Central memory CD4-positive, alpha-beta T cell (primary cell): ENCODE data around the gene C6orf47.

Experiments used
- DNase-seq: peaks from one replicate; pipeline ENCODE4 v3.0.0; 2022

Gene C6orf47

DNA sequence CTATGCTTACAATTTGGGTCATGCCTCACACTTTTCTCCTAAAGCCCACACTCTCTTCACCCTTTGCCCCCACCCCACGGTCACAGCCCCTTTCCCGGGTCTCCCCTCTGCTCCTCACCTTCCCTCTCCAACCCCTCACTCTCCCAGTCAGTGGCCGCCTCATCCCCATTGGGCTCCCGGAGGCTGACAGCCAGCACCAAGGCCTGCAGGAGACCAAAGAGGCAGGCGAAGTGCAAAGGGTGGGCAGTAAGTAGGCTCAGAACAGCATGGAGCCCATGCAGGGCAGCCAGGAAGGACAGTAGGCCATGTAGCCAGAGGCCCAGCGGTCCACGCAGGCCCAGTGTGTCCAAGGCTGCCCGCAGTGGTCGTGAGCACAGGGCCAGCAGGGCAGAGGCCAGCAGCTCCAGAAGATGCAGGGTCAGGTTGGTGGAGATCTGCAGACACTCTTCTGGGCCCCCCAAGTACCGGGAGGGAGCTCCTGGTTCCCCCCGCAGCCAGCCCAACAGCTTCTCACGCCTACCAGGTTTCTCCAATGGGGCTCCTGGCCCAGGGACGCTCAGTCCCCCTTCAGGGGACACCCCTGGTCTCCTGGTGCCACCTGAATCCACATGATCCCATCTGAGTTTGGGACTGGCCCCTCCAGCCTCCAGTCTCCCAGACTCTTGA is 1.5 kb downstream of the C6orf47 start:
- no peak for DNase-seq

DNA sequence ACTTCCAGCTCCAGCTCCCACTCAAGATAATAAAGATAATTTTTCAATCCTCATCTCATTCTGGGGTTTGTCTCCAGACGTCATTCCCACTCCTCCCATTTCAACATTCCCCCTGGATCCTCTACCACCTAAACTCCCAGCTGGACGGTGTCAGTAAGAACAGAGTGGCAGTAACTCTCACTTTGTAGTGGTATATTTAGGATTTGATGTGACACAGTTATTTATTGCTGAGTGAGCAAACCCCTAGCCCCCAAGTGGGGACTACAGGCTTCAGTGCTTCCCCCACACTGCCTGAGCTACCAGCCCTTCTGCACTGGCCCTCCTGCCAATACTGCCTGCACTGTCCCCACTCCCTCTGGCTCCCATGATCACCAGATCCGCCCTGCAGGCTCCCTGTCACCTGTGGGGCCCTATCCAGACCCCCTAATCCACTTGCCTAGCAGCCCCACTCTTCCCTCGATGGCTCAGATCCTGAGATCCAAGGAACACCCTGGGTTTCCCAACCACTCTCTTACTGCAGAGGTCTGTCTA is 2.4 kb downstream of the C6orf47 start:
- DNase-seq = no peak

DNA sequence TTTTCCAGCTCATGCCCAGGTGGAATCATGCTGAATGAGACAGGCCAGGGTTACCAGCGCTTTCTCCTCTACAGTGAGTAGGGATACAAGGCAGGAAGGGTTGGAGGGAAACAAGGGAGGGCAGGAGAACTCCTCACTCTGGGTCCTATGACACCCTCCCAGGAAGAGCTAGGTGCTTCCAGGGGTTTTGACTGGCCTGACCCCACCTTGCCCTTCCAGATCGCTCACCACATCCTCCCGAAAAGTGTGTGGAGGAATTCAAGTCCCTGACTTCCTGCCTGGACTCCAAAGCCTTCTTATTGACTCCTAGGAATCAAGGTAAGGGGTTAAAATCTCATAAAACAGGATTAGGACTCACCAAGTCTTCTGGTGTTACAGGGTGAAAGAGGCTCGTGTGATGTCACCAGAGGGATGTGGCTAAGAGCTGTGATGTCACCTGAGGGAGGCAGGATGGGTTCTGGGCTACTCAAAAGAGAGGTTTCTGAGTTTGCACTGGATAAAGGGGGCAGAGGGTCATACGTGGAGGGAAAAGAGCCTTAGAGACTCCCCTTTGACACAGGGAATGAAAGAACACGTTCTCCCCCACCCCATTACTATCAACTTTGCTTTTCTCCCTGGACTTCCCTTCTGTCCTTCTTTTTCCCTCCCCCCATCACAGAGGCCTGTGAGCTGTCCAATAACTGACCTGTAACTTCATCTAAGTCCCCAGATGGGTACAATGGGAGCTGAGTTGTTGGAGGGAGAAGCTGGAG is 3.0 kb downstream of the C6orf47 start:
- DNase-seq = peak; percentile 20

DNA sequence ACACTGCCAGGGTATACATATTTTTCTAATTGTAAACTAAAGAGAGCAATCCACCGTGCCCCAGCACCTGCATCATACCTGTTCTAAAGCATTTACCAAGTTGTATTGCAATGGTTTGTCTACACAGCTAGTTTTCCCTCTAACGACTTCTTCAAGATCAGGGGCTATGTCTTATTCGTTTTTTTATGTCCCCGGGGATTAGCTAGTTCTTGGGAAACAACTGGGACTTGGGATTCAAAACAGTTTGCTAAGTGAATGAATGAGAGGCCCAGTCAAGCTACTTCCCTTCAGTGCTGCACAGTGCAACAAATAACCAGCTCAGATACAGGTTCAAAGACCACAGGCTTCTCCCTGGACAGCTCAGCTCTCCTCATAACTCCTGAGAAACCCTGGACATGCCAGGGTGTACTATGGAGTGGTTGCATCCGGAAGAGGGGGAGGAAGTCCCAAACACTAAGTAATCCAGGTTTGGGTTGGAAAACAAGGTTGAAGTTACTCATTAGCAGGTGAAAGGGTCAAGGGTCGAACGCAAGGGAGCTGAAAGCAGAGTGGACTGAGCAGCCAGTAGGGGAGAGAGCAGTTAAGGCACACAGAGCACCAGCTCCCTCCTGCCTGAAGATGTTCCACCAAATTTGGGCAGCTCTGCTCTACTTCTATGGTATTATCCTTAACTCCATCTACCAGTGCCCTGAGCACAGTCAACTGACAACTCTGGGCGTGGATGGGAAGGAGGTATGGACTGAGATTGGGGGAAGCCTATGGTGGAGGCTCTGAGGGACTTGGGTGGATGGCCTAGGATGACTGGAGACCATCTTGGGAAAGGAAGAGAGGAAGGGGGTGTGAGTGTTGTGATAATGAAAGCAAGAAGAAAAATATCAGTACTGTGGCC is 5.0 kb downstream of the C6orf47 start, which contains the start of gene APOM:
Gene APOM (plus strand): TSS at position 546 of the 889 bp plus-strand sequence. CDS start 73 bp downstream, at position 619.
- no peak for DNase-seq

DNA sequence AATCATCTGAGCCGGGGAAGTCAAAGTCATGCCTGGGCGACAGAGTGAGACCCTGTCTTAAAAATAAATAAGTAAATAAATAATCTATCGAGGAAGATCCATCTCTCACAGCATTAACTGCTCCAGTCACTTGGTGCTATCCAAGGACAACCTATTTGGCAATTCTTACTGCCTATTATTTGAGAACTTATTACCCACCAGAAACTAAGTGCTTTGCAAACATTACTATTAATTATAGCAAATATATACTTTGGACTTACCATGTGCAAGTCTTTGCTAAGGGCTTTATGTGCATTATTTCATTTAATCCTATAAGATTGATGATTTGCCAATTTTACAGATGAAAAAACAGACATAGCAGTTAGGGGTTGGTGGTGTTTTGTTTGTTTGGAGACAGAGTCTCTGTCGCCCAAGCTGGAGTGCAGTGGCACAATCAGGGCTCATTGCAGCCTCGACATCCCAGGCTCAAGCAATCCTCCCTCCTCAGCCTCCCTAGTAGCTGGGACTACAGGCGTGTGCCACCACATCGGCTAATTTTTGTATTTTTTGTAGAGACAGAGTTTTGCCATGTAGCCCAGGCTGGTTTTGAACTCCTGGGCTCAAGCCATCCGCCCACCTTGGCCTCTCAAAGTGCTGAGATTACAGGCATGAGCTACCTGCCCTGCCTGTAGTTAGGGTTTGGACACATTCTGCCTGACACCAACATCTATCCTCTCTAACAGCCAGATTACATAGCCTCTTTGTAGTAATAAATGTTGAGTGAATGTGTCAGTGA is 5.8 kb downstream of the C6orf47 start:
- no peak for DNase-seq

DNA sequence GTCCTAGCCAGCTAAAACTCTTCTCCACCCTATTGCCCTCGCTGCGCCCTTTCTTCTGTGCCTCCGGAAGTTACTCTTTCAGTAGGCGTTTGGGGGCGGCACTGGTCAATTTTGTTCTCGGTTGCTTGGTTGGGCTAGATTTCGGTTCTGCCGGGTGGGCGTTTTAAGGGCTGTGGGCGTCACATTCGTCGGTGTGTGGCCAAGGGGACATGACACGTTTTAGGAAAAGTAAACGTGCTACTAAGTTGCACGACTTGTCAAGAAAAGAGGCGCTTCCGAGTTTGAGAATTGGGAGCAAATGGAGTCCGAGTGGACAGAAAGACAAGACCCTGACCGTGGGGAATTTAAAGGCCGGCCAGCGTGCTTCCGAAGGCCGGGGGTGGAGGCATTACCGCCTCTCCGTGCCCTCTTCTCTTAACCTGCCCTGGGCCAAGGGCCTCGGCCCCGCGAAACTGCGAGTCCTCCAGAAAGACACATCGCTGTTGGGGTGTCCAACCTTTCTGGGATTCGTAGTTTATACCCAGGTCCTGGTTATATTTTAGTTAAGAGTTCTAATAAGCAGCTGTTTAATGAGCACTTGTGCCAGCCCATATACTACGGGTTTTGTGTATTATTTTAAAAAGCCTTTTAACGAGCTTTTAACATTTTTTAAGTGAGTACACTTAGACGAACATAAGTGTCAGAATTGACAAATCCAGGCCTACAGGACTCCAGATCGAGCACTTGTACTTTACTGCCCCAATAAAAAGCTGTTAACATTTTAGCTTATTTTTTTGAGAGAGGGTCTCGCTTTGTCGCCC is 7.5 kb downstream of the C6orf47 start:
- no peak for DNase-seq

DNA sequence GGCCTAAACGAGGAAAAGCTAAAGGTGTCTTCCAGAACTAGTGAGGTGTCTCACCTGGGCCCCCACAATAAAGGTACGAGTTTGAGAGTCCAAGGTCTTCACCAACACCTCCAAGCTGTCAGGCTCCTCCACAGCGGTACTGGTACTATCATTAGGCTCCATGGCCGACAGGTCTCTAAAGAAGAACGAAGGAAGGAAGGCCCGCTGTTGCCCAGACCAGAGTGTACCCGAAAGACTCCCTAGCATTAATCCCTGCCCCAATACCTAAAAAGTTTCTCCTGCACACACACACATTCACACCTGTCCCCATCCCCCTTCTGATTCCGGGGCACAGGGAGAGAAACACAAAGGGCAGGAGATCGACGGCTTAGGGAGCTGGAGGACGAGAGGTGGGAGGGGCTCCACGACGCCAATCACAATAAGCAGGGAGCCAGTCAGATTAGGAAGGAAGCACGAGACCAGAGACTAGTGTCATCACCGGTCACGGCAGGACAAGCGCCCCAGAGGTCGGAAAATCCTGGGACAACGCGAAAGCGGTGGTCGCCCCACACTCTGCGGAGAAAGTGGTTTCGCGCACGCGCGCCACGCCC is 8.9 kb downstream of the C6orf47 start:
- DNase-seq = no peak

DNA sequence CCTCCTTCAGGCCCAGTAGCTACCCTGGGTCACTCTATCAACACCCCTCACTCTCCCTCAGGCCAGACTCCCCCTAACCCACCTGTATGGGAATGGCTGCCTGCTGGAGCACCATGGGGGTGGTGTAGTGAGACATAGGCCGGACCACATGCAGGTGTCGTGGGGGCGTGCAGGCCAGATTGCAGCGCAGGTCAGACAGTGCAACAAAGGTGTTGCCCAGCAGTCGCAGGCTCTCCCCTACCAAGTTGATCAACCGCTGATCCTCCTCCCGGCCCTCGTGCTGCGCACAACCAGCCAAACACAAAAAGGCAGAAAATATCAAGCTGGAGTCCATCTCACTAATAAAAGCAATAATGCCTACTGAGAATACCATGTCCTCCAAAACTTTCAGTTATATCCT is 15.3 kb downstream of the C6orf47 start:
- no peak for DNase-seq

DNA sequence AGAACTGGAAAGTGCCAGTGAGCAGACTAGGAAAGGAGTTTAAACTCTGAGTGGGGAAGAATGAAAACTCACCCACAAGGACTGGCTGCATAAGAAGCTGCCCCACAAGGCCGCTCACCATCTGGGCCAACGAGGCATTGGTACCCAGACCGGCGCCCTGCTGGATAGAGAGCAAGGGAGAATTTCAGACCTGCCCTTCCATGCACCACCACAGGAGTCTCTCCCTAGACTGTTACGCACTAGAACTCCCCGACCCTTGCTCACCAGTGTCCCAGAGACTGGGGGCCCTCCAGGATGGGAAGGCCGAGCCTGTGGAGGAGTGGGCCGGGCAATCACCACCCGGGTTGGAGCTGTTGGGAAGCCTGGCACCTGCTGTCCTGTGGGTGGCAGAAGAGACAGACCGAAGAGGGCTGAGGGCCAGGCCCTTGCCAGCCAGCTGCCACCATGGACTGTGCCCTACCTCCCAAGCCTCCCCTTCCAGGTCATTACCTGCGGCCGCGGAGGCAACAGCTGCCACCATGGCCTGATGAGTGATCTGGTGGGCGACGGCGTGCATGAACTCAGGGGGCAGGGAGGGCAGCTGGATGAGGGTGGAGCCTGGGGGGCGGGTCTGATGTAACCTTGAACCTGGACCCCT is 16.6 kb downstream of the C6orf47 start:
- DNase-seq = no peak

DNA sequence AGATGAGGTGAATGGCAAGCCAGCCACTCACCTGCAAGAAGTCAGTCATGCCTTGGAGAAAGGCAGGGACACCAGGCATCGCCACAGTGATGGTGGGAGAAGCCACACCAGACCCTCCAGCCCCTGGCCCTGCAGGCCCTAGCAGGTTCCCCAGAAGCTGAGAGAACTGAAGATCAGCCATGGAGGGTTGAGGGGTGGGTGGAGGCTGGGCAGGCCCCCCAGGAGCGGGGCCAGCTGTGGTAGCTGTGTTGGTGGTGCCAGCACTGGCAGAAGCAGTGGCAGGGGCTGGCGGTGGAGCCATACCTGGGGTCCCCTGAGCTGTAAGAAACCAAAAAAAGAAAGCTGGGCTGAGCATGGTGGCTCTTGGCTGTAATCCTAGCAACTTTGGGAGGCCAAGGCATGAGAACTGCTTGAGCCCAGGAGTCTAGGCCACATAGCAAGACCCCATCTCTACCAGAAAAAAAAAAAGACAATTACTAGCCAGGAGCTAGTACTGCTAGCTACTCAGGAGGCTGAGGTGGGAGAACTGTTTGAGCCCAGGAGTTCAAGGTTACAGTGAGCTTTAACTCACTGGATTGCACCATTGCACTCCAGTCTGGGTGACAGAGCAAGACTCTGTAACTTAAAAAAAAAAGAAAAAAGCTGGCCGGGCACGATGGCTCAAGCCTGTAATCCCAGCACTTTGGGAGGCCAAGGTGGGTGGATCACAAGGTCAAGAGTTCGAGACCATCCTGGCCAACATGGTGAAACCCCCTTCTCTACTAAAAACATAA is 17.6 kb downstream of the C6orf47 start:
- no peak for DNase-seq

DNA sequence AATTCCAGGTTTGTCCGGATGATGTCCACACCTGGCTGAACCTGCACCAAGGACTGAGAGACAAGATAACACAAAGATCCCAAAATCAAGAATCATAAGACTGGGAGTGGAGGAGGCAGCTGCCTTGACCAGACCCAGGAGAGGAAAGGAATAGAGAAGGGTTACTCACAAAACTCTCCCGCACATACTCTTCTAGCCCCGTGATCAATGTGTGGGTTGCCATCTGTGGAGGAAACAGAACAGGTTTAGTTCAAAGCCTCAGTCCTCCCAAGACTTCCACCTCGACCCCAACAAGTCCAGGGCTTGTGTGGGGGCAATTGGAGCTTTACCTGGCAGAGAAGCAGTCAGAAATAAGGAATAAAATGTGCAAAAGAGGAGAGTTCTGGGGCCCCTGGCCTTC is 19.2 kb downstream of the C6orf47 start:
- DNase-seq = no peak

DNA sequence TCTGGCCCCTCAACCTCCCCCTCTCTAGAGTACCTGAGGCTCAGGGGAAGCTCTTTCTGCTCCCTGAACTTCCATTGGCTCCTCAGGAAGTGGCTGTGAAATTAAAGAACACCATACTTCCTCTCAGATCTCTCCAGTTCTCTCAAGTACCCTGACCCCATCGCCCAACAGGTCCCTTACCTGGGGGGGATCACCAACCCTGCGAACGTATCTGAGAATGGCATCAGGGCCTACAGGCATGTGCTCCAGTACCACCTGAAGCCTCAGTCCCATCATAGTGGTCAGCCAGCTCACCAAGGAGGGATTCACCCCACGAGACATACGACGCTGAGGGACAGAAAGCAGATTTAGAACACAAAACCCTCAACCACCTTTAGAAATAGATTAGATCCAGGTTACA is 20.0 kb downstream of the C6orf47 start:
- DNase-seq = no peak

DNA sequence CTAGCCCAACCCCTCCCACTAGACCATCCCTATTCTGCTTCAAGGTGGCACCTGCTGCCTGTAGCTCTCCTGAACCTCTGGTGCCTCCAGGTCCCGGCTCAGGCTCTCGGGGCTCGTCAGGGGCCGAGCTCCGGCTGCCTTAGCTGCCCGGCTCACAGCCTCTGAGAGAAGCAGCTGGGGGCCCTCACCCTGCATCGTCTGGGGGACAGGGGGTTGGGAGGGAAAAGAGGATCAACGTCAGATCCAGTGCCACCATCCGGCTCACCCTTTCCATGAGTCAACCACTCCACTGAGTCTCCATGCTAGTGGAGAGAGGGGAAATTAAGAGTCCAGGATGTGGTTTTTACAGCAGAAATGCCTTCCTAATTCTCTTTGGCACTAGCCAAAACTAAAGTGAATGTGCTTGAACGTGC is 21.1 kb downstream of the C6orf47 start:
- no peak for DNase-seq

DNA sequence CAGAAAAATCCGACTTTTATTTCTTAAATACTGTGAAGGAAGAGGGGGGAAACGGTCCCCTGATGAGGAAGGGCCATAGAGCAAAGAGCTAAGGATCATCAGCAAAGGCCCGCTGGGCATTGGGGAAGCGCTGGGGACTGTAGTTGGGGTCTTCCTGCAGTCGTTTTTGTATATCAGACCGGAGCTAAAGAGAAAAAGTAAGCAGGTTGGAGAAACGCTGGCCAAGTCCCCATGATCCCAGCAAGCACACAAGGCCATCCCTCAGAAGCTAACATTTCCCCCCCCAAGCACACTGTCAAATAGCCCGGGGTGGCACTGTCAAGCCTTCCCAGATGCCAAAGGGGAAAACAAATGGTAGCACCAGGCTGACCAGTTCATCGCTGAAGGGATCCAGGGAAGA is 21.5 kb downstream of the C6orf47 start:
- no peak for DNase-seq

DNA sequence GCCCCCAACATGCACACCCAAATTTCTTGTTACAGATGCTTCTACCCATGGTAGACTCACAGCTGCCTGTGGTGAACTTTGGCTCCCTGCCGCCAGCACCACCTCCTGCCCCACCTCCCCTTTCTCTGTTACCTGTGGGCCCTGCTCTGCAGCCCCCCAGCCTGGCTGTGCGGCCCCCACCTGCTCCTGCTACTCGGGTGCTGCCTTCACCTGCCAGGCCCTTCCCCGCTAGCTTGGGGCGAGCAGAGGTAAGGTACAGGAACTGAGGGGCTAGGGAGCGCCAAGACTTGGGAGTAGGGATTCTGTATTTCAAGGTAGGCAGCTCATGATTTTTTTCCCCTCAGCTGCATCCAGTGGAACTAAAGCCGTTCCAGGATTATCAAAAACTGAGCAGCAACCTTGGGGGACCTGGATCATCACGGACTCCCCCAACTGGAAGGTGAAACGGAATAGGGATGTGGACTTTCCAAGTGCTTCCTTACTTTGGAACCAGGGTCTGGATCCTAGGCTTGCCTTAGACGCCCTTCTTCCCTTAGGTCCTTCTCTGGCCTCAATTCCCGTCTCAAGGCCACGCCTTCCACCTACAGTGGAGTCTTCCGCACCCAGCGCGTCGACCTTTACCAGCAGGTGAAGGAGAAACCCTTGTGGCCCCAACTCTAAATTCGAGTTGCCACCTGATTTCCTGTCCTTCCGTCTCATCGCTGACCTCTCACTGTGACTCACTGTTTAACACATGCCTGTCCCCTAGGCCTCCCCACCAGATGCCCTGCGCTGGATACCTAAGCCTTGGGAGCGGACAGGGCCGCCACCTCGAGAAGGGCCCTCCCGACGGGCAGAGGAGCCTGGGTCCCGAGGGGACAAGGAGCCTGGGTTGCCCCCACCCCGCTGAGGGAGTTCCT is 23.6 kb downstream of the C6orf47 start:
- no peak for DNase-seq

DNA sequence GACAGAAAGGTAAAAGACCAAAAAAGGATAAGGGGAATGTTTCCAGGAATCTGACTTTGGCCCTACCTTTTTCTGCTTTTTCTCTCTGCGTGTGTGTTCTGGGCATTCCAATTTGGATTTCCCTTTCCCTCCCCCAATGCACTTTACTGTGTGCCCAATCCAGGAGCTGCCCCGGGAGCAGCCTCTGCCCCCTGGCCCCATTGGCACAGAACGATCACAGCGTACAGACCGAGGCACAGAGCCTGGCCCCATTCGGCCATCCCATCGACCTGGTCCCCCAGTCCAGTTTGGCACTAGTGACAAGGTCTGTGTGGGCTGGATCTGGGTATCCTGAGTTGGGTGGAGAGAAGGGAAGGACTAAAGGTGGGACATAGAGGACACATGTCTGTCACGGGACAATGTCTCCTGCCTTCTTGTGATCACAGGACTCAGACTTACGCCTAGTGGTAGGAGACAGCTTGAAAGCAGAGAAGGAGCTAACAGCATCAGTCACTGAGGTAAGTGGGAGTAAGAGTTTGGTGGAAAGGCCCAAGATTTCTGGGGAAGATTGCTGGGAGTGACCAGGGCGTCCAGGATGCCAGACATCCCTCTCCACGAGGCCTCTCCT is 25.5 kb downstream of the C6orf47 start:
- no peak for DNase-seq

DNA sequence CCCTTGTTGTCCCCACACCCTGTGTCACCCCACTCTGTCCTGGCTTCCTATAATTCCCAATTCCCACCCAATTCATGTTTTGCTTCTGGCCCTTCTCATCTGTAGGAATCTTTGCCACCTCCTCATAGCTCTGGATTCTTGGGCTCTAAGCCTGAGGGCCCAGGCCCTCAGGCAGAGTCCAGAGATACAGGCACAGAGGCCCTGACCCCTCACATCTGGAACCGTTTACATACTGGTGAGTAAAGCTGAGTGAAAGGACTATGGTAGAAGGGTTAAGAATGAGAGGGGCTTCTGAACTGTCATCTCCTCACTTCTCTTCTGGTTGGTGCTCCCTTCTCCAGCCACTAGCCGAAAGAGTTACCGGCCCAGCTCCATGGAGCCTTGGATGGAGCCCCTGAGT is 26.4 kb downstream of the C6orf47 start:
- no peak for DNase-seq

DNA sequence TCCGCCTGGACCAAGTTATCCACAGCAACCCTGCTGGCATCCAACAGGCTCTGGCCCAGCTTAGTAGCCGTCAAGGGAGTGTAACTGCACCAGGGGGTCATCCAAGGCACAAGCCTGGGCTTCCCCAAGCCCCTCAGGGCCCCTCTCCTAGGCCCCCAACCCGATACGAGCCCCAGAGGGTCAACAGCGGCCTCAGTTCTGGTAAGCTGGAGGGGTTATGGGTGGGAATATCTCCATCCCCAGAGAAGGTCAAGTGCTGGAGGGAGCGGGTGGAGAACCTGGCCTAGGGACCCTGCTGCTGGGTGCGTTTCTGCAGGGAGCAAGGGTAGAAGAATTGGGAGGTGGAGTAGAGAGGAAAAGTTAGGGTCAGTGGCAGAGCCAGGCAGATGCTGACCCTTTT is 27.1 kb downstream of the C6orf47 start:
- DNase-seq = no peak
